Measurements from ENCODE around the gene ZNF536. TPM values are rescaled to one million over a fixed set of nuclear protein-coding genes. Genes with fewer than 3 reads are reported as not detected.
"Not testable (repeated sequence)": the region's sequence is repeated elsewhere in the genome, so short reads cannot be mapped to it uniquely, and the experiment has no call there.

The ZNF536 gene
- total RNA-seq, 1 donor from 2014 or later: not detected

DNA sequence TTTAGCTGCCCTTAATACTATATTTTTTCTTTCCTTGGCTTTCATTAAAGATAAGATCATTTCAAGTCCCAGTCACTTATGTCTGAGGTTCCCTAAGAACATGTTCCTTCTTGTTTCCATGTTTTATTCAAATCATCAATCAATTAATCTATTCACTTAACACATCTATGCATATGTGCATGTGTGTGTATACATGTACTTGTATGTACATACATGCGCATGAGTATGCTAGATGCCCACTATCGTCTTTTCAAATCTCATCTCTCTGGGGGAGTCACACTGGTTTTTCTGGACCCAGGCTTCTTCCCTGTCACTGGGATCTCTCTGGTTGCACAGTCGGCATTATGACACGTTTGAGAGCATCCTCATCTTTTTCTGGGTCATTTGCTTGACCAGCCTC lies 108.9 kb downstream of the ZNF536 start:
- intact Hi-C loops (cut with micrococcal nuclease): no loop called here

DNA sequence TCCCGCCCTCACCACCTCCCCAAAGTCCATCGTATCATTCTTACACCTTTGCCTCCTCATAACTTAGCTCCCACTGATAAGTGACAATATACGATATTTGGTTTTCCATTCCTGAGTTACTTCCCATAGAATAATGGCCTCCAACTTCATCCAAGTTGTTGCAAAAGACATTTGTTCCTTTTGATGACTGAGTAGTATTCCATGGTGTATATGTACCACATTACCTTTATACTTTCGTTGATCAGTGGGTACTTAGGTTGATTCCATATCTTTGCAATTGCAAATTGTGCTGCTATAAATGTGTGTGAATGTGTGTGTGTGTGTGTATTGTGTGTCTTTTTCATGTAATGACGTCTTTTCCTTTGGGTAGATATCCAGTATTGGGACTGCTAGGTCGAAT lies 109.6 kb downstream of the ZNF536 start:
- intact Hi-C loops (cut with micrococcal nuclease): no loop called here

DNA sequence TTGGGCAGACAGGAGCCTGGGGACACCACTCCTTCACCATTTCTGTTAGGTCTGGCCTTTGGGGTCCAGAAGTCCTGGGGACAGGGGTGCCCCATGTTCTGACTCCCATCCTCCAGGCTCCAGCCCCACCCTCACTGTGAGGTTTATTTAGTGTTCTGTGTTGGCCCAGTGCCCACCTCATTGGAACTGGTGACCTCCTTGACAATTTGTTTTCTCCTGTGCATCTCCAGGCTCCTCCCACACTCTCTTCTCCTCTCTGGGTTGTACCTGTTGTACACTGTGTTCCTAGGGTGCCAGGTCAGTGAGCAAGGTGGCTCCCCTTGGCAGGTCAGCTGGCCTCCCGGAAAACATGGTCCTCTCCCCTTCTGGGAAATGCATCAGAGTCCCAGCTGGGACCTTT lies 110.8 kb downstream of the ZNF536 start:
- intact Hi-C loops (cut with micrococcal nuclease): no loop called here

DNA sequence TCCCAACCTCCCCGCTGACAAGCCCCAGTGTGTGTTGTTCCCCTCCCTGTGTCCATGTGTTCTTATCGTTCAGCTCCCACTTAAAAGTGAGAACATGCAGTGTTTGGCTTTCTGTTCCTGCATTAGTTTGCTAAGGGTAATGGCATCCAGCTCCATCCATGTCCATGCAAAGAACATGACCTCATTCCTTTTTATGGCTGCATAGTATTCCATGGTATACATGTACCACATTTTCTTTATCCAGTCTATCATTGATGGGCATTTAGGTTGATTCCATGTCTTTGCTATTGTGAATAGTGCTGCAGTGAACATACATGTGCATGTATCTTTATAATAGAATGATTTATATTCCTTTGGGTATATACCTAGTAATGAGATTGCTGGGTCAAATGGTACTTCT lies 114.1 kb downstream of the ZNF536 start:
- intact Hi-C loops (cut with micrococcal nuclease): not testable (repeated sequence)

DNA sequence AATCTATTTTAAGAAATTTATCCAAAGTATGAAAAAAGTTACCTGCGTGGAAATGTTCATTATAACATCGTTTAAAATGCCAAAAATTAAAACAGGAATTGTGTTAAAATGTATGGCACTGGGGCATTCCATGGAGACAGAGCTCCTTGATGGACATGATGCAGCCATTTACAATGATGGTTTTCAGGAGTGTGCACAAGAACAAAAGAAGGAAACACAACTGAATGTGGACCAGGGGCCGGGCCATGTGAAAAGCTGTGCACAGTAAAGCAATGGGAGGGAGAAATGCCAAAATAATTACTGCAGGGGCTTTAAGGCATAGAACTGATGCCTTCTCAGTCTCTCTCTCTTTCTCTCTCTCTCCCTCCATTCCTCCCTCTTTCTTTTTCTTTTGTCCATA lies 115.0 kb downstream of the ZNF536 start:
- intact Hi-C loops (cut with micrococcal nuclease): no loop called here

DNA sequence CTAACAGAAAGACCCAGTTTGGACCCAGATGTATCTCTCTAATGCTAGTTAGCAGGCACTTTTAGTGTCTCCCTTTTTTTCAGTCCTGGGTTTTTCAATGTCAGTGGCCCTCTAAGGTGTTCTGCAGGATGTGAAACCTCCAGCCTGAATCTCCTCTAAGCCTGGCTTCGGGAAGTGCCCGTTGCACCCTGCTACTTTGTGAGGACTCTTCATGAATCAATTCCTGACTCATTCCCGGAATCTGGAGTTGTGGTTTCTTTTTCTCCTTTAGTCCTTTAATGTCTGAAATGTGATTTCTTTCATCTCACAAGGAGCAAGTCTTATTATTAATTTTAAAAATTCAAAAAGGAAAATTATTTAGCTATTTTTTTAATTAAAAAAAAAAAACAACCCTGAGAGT lies 116.0 kb downstream of the ZNF536 start:
- intact Hi-C loops (cut with micrococcal nuclease): no loop called here

DNA sequence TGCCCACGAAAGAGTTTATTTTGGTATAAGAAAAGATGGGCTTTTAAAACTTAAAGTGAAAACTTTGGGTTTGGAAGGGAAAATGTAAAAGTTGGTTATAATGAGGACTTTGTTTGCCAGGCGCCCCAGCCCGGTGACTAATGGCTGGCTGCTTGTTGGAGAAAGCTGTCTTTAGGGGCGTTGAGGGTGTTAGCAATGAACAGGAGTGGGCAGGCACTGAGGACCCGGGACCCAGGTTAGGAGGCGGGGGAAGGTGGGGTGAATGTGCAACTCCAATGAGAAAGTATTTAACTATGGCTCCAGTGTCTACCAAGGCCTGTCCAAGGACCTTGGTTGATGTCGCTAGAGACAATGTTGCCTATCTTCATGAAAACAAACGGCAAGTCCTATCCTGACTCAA lies 118.6 kb downstream of the ZNF536 start:
- intact Hi-C loops (cut with micrococcal nuclease): no loop called here

DNA sequence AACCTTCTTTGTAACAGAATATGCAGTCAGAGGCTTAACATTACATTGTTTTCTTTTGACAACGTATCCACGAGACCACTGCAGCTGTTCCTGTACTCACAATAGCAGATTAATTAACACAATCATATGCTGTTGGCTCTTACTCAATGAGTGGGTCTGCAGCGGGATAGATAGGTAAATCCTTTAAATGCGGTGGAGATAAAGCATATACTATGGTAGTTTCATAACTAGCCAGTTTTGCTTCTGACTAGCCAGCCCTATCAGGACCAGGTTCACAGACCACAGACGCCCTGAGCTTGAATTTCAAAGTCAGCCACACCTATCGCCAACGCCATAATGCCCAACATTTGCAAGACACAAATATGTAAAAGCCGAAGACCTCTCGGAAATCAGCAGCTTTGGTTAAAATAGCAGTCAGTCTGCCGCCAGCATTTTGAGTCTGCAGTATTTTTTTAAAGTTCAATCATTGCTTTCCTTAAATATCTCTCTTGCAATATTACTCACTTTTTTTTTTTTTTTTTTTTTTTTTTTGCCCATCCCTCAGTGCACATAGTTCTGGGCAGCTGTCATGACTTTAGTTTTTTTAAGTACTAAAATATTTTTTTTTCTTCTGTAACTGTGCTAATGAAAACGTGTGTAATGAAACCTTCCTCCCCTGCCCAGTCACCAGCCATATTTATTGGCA lies 120.5 kb downstream of the ZNF536 start:
- intact Hi-C loops (cut with micrococcal nuclease): no loop called here

DNA sequence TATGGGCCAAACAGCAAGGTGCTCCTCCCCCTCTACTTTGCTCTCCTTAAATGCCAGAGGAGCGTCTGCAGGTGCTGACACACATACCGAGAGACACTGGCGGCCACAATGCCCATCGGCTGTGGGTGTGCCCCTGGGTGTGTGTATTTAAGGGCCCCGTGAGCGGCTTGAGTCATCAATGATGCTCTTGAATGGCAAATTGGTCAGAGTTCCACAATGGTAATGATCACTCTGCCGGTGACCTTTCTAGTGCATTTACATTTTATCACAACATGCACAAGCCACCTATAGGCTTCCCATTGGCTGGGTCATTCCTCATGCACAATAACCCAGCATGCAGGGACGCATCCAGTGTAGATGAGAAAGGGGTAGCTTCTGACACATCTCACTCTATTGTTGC lies 124.8 kb downstream of the ZNF536 start:
- intact Hi-C loops (cut with micrococcal nuclease): no loop called here

DNA sequence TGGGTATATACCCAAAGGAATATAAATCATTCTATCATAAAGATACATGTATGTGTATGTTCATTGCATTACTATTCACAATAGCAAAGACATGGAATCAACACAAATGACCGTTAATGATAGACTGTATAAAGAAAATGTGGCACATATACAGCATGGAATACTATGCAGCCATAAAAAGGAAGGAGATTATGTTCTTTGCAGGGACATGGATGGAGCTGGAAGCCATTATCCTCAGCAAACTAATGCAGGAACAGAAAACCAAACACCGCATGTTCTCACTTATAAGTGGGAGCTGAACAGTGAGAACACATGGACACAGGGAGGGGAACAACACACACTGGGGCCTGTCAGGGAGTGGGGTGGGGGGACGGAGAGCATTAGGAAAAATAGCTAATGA lies 125.9 kb downstream of the ZNF536 start:
- intact Hi-C loops (cut with micrococcal nuclease): not testable (repeated sequence)

DNA sequence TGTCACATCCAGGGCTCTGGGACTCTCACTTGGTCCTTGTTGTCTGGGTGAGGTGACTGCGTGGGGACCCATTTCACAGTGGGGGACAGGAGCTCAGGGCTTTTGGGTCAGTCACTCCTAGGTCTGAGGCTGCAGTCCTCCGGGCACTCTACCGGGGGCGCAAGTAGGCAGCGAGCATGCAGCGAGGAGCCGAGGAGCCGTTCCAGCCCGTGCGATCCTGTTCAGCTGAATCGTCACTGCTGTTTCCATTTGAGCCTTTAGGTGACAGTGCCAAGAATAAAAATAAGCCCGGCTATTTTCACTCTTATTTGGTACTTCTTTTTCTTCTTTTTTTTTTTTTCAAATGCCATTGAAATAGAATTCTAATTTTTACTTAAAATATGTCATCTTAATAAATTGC lies 126.5 kb downstream of the ZNF536 start:
- intact Hi-C loops (cut with micrococcal nuclease): no loop called here

DNA sequence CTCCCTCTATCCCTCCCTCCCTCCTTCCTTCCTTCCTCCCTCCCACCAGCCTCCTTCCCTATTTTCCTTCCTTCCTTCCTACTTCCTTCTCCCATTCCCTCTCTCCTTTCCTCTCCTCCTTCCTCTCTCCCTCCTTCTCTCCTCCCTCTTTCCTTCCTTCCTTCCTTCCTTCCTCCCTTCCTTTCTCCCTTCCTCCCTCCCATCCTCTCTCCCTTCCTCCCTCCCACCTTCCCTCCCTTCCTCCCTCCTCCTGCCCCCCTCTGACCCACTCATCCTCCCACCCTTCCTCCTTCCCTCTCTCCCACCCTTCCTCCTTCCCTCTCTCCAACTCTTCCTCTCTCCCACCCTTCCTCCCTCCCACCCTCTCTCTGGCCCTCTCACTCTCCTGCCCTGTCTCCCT lies 132.1 kb downstream of the ZNF536 start:
- intact Hi-C loops (cut with micrococcal nuclease): no loop called here

DNA sequence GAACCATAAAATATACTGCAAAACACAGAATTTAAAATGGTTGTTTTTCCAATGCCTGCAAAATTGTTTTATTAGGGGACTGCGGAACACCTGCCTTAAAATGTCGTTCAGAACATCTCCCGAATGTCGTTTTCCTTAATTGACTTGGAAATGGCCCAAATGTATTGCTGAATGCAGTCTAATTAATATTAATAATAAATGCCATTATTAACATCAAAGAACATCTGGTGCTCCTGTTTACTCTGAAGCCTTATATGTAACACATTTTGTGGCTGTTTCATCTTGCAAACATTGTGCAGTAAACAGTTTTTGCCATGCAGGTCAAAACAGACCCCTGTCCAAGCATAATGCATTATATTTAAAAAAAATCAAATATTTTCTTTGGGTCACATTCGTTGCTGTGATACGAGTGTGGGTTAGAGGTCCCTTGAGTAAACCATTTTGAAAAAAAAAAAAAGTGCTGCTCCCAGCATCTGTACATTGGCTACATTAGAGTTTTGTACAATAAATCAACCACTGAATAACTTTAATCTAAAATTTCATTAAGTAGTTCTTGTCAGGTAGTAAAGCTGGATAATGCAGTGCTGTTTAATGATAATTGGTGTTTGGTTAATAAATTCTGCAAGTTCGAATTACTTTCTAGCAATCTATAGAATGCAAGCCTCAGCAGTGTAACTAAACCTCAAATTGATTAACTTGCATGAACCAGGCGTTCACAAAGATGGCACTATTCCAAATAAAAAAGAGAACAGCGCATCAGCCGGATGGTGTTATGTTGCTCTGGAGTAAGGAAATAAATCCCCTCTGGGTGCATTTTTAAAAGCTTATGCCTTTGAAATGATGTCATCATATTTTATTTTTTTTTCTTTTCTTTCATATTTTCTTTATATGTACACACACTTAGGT lies 140.2 kb downstream of the ZNF536 start:
- intact Hi-C loops (cut with micrococcal nuclease): no loop called here

DNA sequence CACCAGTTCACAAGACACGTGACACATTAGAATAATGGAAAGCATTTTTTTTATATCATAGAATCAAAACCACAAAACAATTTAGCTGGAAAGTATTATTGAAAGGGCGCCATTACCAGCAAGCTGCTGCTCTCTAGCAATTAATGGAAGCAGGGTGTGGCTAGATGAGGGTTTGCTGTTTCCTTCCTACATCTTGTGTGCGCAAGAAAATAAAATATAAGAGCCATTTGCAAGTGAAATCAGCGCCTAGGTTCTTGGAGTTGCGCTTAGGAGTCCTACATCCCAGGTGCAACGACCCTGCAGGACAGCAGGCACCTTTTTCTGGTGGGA lies 140.9 kb downstream of the ZNF536 start:
- intact Hi-C loops (cut with micrococcal nuclease): no loop called here

DNA sequence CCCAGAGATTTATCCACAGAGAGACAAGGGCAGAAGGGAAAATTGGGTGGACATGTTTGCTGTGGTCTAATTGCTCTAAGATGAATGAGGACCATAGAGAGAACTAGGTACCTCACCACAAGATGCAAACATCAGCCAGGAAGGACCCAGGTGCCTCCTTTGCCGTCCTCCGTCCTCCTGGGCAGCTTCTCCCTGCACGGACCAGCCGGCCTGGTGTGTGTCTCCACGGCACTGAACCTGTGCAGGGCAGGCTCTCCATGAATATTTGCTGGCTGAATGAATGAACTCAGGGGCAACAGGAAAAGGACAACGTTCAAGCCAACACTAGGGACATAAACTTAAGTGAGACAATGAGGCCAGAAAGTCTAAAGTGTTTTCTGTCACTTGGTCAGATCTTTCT lies 143.9 kb downstream of the ZNF536 start:
- intact Hi-C loops (cut with micrococcal nuclease): no loop called here

DNA sequence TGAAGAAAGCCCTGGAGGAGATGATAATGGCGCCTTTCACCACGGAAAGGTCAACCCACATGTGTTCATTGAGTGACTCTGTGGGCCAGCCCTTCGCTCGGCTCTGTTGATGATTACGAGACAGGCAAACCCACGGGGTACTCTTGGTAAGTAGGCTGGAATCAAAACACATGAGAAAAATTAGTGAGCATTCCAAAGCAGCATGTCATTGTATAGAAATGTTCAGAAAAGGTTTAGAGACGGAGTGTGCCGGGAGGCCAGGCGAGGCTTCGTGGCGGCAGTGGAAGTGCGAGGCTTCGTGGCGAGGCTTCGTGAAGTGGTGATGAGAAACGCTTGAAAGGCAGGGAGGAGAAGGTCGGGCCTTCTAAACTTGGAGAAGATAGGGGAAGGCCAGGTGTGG lies 144.3 kb downstream of the ZNF536 start:
- intact Hi-C loops (cut with micrococcal nuclease): no loop called here

DNA sequence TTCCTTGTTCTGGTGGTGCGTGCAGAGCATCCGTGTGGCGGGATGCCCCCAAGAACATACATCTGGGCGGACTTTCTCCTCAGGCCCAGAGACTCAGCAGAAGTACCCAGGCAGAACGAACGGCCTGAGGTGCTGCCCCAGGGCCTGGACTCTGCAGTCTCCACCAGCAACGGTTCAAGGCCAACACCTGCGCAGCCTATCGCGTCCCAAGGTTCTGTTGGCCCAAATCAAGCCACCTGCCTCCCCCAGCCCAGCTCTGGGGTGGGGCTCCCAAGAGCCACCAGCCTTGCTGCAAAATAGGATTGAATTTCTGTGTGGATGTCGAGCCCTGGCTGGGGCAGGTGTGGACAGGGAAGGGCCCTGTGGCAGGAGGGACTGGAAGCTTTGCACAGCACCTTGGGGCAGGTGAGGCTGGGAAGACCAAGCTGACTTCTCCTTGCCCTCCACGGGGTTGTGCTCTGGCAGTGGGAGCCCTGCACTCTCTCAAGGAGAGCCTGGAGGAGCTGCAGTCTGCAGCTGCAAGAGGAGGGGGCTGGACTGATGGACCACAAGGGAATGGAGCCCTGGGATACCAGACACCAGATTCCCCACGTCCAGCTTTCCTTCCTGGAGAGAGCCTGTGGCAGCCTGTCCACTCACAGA lies 146.9 kb downstream of the ZNF536 start:
- intact Hi-C loops (cut with micrococcal nuclease): no loop called here

DNA sequence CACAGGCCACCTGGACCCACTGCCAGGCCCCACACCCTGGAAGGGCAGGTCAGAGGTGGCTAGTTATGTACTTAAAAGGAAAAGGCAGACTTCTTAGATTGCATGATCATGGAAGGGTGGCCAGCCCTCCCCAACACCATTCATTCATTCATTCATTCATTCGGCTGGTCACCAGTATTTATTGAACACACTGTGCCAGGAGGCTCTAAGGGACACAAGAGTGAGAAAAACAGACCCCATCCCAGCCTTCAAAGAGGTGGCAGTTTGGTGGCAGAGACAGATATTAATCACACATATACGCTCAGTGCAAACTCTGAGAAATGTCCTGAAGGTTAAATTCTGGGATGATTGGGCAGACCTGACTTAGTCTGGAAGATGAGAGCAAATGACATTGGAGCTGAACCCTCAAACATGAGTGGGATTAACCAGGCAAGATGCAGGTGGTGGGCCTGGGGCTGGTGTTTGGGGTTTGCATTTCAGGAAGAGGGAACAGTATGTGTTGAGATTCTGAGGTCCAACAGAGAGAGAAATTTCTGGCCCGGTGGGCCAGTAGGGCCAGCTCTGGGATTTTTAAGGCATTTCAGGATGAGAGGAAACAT lies 147.5 kb downstream of the ZNF536 start:
- intact Hi-C loops (cut with micrococcal nuclease): no loop called here

DNA sequence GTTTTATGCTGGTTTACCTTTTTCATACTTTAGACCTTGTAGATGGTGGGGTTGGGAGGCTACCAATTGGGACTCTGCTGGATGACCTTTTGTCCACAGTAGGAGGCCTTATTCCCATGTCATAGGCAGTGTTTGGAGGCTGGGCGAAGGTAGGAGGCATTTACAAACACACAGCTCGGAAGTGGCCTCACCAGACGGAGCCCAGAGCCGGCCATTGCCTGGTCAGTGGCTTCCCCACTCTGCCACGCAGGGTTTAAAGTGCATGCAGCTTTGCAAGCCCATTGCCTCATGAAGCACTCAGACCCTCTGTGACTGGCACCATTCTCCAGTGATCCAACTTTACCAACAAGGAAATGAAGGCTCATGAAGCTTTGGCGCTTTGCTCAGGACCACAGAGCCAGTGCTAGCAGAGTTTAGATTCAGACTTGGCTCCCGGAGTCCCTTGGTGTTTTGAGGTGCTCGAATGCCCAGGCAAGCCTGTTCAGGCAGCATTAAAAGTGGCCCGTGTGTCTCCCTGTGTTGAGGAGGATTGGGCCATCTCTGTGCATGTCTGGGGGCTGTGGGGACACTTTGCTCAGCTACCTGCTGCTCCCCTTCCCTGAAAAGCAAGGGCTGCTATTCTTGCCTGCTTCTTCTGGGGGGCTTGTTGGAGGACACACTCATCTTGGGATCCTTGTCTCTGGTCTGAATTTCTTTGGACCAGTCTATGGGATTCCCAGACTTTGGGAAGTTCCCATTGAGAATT lies 148.7 kb downstream of the ZNF536 start:
- intact Hi-C loops (cut with micrococcal nuclease): no loop called here

DNA sequence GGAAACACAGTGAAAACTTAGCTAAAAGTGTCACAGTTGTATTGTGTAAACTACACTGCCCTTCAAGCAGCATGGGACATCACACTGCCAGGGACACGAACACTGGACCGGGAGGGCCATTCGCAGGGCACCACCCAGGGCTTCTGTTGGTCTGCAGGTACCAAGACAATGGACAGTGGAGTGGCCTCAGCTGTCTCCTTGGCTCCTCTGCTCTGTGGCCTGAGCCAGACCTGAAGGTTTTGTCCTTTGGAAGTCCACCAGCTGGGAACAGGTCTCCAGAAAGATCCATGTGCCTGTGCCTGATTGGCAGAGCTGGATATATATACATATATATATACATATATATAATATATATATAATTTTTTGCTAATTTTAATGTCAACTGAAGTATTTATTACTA lies 149.8 kb downstream of the ZNF536 start:
- intact Hi-C loops (cut with micrococcal nuclease): no loop called here

DNA sequence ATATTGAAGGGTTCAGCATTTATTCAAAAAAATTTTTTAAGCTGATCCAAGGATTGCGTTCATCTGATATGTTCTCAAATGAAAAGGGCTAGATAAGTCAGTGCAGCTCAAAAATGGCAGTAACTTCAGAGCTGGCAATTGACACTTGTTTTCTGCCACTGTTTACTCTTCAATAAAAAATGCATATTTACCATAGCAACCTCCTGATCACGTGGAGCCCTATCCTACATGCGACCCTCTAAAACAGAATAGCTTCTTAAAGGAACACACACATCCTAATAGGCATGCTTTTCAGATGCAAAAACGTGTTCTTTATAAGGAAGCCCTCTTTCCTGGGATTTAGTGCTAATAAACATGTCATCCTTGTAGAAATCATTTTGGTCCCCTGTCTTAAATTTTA lies 150.2 kb downstream of the ZNF536 start:
- intact Hi-C loops (cut with micrococcal nuclease): no loop called here
